ENCODE measurements around the gene MYCBP.

Gene MYCBP

DNA sequence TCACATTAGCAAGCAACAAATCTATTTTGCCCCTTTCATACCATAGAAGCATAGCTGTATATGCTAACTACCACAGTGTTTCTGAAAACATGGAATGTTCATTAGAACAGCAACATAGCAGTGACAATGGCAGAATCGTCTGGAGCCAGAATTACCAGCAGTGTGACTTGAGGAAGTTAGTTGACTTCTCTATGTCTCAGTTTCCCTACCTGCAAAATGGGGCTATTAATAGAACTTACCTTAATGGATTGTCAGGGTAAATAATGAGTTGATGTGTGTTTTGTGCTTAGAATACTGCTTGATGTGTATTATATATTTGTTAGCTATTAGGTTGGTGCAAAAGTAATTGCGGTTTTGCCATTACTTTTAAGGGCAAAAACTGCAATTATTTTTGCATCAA, 23.0 kb upstream of the MYCBP start:
- Histone ChIP-seq H3K9me3 (ENCODE audit: control insufficient read depth, low read length) (no peaks in the 10 kb centered on the region), H3K27me3 (replicated peaks; ENCODE audit: control insufficient read depth, insufficient read depth, low read length) (no peaks in the 10 kb centered on the region), H3K9ac (ENCODE audit: low read length) (no peak overlapping the region), H3K4me3 (ENCODE audit: low read length) (no peak overlapping the region), H3K36me3 (ENCODE audit: control insufficient read depth, insufficient read depth, low read length, severe bottlenecking) (no peaks in the 10 kb centered on the region), H3K4me1 (ENCODE audit: control insufficient read depth, insufficient read depth, low read length) (no peaks in the 10 kb centered on the region)
- DNase-seq (ENCODE audit: low read depth), result no peak

DNA sequence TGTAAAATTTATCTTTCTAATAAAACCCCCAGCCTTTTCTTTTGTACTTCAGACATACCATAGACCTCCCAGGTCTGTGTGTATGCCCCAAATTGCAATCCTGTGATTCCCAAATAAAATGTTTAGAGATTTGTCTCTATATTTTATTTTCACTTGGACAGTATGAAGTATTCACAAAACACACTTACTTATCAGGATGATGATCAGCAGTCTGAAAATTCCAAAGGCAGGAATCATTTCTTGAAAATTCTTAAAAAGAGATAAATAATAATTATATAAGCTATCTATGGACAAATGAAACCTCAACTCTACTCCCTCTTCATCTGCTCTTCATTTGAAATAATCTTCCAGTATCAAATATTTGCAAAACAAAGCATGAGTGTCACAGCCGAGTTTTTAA, 19.8 kb upstream of the MYCBP start:
- no peaks in the 10 kb centered on the region for H3K27me3 ChIP-seq (replicated peaks; ENCODE audit: control insufficient read depth, insufficient read depth, low read length)
- no peak overlapping the region for H3K4me3 ChIP-seq (ENCODE audit: low read length)
- H3K36me3 ChIP-seq (ENCODE audit: control insufficient read depth, insufficient read depth, low read length, severe bottlenecking), result no peaks in the 10 kb centered on the region
- H3K4me1 ChIP-seq (ENCODE audit: control insufficient read depth, insufficient read depth, low read length), result peaks cover 9% of the 10 kb centered on the region
- no peaks in the 10 kb centered on the region for H3K9me3 ChIP-seq (ENCODE audit: control insufficient read depth, low read length)
- no peak for DNase-seq (ENCODE audit: low read depth)
- no peak overlapping the region for H3K9ac ChIP-seq (ENCODE audit: low read length)

DNA sequence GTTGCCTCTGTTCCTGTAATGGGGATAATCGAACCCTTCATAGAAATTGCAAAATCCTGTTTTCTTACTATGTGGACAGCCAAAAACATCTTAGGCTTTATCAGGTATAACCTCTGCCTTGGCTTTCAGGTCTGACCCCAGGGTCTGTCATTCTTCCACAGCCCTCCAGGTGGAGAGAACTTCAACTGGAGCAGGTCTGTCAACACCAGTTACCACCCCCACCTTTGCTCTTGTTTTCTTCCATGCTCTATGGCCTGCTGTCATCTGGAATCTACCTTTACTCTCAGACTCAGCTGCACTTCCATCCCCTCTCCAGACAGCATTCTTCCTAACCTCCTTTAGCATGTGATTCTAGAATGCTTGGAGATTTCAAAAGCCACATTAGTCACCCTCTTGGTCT, 18.6 kb upstream of the MYCBP start:
- Histone ChIP-seq H3K9me3 (ENCODE audit: control insufficient read depth, low read length) (no peaks in the 10 kb centered on the region), H3K9ac (ENCODE audit: low read length) (no peak overlapping the region), H3K27me3 (replicated peaks; ENCODE audit: control insufficient read depth, insufficient read depth, low read length) (no peaks in the 10 kb centered on the region), H3K36me3 (ENCODE audit: control insufficient read depth, insufficient read depth, low read length, severe bottlenecking) (peaks cover 2% of the 10 kb centered on the region), H3K4me1 (ENCODE audit: control insufficient read depth, insufficient read depth, low read length) (peaks cover 9% of the 10 kb centered on the region), H3K4me3 (ENCODE audit: low read length) (no peak overlapping the region)
- DNase-seq (ENCODE audit: low read depth), result no peak

DNA sequence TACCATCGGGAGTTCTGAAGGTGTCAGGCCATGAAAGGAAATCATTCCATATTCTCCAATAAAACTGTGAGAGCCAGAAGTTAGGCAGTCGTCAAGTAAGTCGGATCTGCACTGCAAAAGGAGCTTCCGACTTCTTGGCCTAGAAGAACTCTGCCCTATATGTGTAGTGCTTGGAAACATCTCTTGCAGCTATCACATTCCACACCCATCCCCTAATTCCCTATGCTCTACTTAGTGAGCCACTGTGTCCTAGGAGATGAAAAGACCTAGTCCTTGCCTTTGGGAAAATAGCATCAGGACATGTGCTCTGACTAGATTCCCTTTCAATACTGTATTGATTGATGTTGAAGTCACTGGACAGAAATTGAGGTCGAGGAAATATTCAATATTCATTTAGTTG, 16.4 kb upstream of the MYCBP start:
- Histone ChIP-seq H3K36me3 (ENCODE audit: control insufficient read depth, insufficient read depth, low read length, severe bottlenecking) (peaks cover 7% of the 10 kb centered on the region), H3K9ac (ENCODE audit: low read length) (no peak overlapping the region), H3K4me1 (ENCODE audit: control insufficient read depth, insufficient read depth, low read length) (peaks cover 9% of the 10 kb centered on the region), H3K4me3 (ENCODE audit: low read length) (no peak overlapping the region), H3K9me3 (ENCODE audit: control insufficient read depth, low read length) (no peaks in the 10 kb centered on the region), H3K27me3 (replicated peaks; ENCODE audit: control insufficient read depth, insufficient read depth, low read length) (no peaks in the 10 kb centered on the region)
- no peak for DNase-seq (ENCODE audit: low read depth)

DNA sequence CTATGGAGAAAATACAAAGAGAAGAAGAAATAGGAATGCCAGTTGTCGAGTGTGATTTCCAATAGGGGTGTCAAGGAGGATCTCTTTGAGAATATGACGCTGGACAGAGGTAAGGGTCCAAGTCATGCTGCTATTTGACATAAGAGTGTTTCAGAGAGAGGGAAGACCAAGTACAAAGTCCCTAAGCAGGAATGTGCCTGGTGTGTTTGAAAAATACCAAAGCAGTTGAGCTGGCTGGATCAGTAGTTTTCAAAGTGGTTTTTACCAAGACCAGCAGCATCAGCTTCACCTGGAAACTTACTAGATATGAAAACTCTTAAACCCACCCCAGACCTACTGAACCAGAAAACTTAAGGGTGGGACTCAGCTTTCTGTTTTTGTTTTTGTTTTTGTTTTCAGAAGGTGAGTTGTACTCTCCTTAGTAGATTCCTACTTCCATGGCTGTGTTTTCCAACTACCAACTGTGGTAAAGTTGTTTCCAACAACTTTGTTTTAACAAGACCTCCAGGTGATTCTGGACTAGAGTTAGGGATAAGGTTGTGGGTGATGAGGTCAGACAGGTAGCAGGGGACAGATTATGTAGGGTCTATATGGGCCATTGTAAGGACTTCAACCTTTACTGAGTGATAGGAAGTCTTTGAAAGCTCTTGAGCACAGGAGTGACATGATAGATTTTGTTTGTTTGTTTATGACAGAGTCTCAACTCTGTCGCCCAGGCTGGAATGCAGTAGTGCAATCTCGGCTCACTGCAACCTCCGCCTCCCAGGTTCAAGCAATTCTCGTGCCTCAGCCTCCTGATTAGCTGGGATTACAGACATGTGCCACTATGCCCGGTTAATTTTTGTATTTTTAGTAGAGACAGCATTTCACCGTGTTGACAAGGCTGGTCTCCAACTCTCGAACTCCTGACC, 15.5 kb upstream of the MYCBP start:
- peaks cover 9% of the 10 kb centered on the region for H3K4me1 ChIP-seq (ENCODE audit: control insufficient read depth, insufficient read depth, low read length)
- H3K4me3 ChIP-seq (ENCODE audit: low read length), result no peak overlapping the region
- no peaks in the 10 kb centered on the region for H3K9me3 ChIP-seq (ENCODE audit: control insufficient read depth, low read length)
- no peak overlapping the region for H3K9ac ChIP-seq (ENCODE audit: low read length)
- H3K36me3 ChIP-seq (ENCODE audit: control insufficient read depth, insufficient read depth, low read length, severe bottlenecking), result peaks cover 7% of the 10 kb centered on the region
- no peaks in the 10 kb centered on the region for H3K27me3 ChIP-seq (replicated peaks; ENCODE audit: control insufficient read depth, insufficient read depth, low read length)
- no peak for DNase-seq (ENCODE audit: low read depth)

DNA sequence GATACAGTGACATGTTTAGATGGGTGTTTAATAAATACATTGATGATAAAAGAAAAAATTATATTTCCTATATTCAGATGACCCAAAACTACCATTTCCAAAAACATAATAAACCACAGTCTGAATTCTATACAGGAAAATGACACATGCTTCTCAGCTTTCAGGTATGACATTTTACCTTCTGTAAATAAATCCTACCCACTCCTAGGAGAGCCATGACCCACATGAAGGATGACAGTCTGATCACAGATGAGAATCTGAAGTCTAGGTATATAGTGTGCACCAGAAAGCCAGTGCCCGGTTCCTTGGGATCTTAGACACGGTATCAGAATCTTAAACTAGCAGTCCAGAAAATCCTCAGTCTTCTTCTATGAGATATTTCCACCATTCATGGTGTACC, 11.9 kb upstream of the MYCBP start:
- Histone ChIP-seq H3K4me3 (ENCODE audit: low read length) (no peak overlapping the region), H3K4me1 (ENCODE audit: control insufficient read depth, insufficient read depth, low read length) (peaks cover 7% of the 10 kb centered on the region), H3K27me3 (replicated peaks; ENCODE audit: control insufficient read depth, insufficient read depth, low read length) (no peaks in the 10 kb centered on the region), H3K9me3 (ENCODE audit: control insufficient read depth, low read length) (no peaks in the 10 kb centered on the region), H3K9ac (ENCODE audit: low read length) (no peak overlapping the region), H3K36me3 (ENCODE audit: control insufficient read depth, insufficient read depth, low read length, severe bottlenecking) (peaks cover 7% of the 10 kb centered on the region)
- no peak for DNase-seq (ENCODE audit: low read depth)

DNA sequence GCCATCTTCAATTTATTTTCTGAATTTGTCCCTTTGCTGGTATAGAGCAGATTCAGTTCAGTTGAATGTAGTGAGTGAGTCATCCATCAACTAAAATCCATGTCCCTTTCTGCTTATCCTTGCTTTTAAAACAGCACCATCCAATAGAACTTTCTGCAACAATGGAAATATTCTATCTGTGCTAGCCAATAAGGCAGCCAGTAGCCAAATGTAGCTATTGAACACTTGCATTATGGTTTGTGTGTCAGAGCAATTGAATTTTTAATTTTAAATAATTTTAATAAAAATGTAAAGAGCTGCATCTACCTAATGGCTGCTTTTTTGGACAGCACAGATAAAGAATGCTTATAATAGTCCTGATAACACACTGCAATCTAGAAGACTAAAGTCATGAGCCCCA, 8.3 kb upstream of the MYCBP start, which contains the start of gene GJA9:
GJA9 (minus strand) TSS at position 101 of the 400 bp plus-strand sequence. CDS start 5,489 bp downstream, outside the sequence.
- H3K9me3 ChIP-seq (ENCODE audit: control insufficient read depth, low read length), result no peaks in the 10 kb centered on the region
- H3K4me3 ChIP-seq (ENCODE audit: low read length), result no peak within 1 kb of the TSS
- DNase-seq (ENCODE audit: low read depth), result no peak
- H3K4me1 ChIP-seq (ENCODE audit: control insufficient read depth, insufficient read depth, low read length), result no peaks in the 10 kb centered on the region
- H3K27me3 ChIP-seq (replicated peaks; ENCODE audit: control insufficient read depth, insufficient read depth, low read length), result no peaks in the 10 kb centered on the region
- no peak within 1 kb of the TSS for H3K9ac ChIP-seq (ENCODE audit: low read length)
- H3K36me3 ChIP-seq (ENCODE audit: control insufficient read depth, insufficient read depth, low read length, severe bottlenecking), result peaks cover 2% of the 10 kb centered on the region

DNA sequence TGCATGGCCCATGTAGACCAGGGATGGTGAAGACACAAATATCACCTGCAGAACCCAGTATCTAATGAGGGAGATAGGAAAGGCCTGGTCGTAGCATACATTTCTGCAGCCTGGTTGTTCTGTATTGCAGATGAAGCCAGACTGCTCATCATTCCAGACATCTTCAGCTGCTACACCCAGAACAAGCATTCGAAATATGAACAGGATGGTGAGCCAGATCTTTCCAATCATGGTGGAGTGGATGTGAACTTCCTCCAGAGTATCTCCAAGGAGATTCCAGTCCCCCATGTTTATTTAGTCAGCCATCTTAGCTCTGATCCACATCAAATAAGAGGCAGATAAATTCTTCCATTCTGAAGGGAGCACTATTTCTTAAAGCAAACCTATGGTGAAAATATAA, 2.7 kb upstream of the MYCBP start:
- Histone ChIP-seq H3K9me3 (ENCODE audit: control insufficient read depth, low read length) (no peaks in the 10 kb centered on the region), H3K27me3 (replicated peaks; ENCODE audit: control insufficient read depth, insufficient read depth, low read length) (no peaks in the 10 kb centered on the region), H3K9ac (ENCODE audit: low read length) (no peak overlapping the region), H3K36me3 (ENCODE audit: control insufficient read depth, insufficient read depth, low read length, severe bottlenecking) (peaks cover 4% of the 10 kb centered on the region), H3K4me3 (ENCODE audit: low read length) (no peak overlapping the region), H3K4me1 (ENCODE audit: control insufficient read depth, insufficient read depth, low read length) (peaks cover 22% of the 10 kb centered on the region)
- DNase-seq (ENCODE audit: low read depth), result no peak

DNA sequence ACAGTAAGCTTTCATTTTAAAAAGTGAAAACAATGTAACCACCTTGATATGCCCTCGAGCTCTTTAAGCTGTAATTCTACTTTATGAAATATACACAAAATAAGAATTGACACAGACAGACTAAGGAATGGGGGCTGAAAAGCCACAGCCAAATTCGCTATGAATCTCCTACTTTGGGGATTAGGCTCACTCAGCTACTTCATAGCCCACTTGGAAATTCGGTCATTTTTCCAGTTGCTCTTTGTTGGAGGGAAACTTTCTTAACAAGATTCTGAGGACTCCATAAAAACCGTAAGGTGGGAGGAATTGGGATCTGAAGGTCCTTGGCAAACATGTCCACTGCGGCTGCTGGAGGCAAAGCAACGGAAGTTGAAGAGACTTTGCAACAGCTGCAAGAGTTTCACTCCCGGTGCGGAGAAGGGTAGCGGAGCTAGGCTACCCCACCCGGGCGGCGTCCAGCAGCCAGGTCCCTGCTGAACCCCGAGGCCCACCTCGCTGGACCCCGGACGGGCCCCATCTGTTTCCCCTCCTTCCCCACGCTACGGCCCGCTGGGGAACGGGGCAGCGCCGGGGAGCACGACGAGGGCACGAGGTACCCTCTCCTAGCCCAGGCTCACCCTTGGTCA, 634 bp downstream of the MYCBP start:
- Histone ChIP-seq H3K9ac (ENCODE audit: low read length) (peak overlapping the region; percentile 98), H3K4me3 (ENCODE audit: low read length) (peak overlapping the region; percentile 93)
- DNase-seq (ENCODE audit: low read depth), result peak; percentile 51

DNA sequence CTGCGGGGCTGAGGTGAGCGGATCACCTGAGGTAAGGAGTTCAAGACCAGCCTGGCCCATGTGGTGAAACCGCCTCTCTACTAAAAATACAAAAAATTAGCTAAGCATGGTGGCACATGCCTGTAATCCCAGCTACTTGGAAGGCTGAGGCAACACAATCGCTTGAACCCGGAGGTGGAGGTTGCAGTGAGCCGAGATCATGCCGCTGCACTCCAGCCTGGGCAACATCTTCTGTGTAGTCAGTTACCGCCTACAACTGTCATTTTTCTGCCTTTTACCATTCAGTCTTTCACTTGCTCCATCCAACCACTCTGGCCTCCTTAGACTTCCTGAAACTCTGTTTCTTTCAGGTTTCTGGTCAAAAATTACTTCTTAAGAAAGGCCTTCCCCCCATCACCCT, 2.2 kb downstream of the MYCBP start:
- Histone ChIP-seq H3K27me3 (replicated peaks; ENCODE audit: control insufficient read depth, insufficient read depth, low read length) (no peaks in the 10 kb centered on the region), H3K9ac (ENCODE audit: low read length) (no peak overlapping the region), H3K36me3 (ENCODE audit: control insufficient read depth, insufficient read depth, low read length, severe bottlenecking) (peaks cover 11% of the 10 kb centered on the region), H3K4me3 (ENCODE audit: low read length) (no peak overlapping the region), H3K4me1 (ENCODE audit: control insufficient read depth, insufficient read depth, low read length) (peaks cover 26% of the 10 kb centered on the region), H3K9me3 (ENCODE audit: control insufficient read depth, low read length) (no peaks in the 10 kb centered on the region)
- DNase-seq (ENCODE audit: low read depth), result no peak

More for the DNA sequence above, 634 bp downstream of the MYCBP start:
- Histone ChIP-seq H3K4me1 (ENCODE audit: control insufficient read depth, insufficient read depth, low read length) (peaks cover 26% of the 10 kb centered on the region), H3K36me3 (ENCODE audit: control insufficient read depth, insufficient read depth, low read length, severe bottlenecking) (peaks cover 4% of the 10 kb centered on the region), H3K9me3 (ENCODE audit: control insufficient read depth, low read length) (no peaks in the 10 kb centered on the region), H3K27me3 (replicated peaks; ENCODE audit: control insufficient read depth, insufficient read depth, low read length) (no peaks in the 10 kb centered on the region)

DNA sequence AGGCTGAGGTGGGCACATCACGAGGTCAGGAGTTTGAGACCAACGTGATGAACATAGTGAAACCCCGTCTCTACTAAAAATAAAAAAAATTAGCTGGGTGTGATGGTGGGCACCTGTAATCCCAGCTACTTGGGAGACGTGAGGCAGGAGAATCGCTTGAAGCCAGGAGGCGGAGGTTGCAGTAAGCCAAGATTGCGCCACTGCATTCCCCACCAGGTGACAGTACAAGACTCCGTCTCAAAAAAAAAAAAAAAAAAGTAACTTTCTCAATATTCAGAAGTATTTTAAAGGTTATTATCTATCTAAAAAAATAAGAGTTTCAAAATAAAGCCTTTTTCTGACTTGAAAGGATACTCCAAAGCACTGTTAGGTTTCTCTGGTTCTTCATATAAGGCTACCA, 5.9 kb downstream of the MYCBP start:
- H3K9me3 ChIP-seq (ENCODE audit: control insufficient read depth, low read length), result no peaks in the 10 kb centered on the region
- no peak overlapping the region for H3K9ac ChIP-seq (ENCODE audit: low read length)

More for the DNA sequence above, 5.9 kb downstream of the MYCBP start:
- DNase-seq (ENCODE audit: low read depth), result no peak
- Histone ChIP-seq H3K4me1 (ENCODE audit: control insufficient read depth, insufficient read depth, low read length) (peaks cover 44% of the 10 kb centered on the region), H3K4me3 (ENCODE audit: low read length) (no peak overlapping the region), H3K27me3 (replicated peaks; ENCODE audit: control insufficient read depth, insufficient read depth, low read length) (no peaks in the 10 kb centered on the region), H3K36me3 (ENCODE audit: control insufficient read depth, insufficient read depth, low read length, severe bottlenecking) (peaks cover 11% of the 10 kb centered on the region)
